K562 (cell line): ENCODE data around the gene PPTC7. TPM values are rescaled to one million over a fixed set of nuclear protein-coding genes. Genes with fewer than 3 reads are reported as not detected.

ENCODE experiments used
- ATAC-seq: fragments of 200-7000 bp; cut with Tn5 transposase; 3 replicates; pipeline ENCODE4 v1.9.1; 2020; ENCODE audit warnings: moderate library complexity
- BruUV-seq: library from RNA; stranded (reverse); fragments of 400-500 nt; replicated peaks from 2 replicates; lab custom pipeline; 2021; lab: Mats Ljungman, UMichigan
- CTCF ChIA-PET: fragments of 300-600 bp; formaldehyde crosslinking; extraction: SDS; loops from one replicate; lab custom pipeline; 2021; ENCODE audit warnings: low intra/inter-chr PET ratio; lab: Yijun Ruan, JAX
- POLR2A ChIA-PET: fragments of 300-600, 350-650 bp; sonication (Branson Sonifier 250); formaldehyde crosslinking; extraction: SDS; loops from one replicate; lab custom pipeline; 2021; ENCODE audit warnings: antibody characterized with exemption, inconsistent platforms; lab: Yijun Ruan, JAX
- DNase-seq, 4 experiments: peaks; one replicate each; pipeline versions ENCODE4 v3.0.0 to v3.0.0-alpha.2; 2011 to 2018; ENCODE audit warnings: low spot score in 3 of 4, mixed read lengths in 3 of 4; ENCODE audit errors: extremely low read depth in 1 of 4
- FAIRE-seq: peaks from 2 replicates; lab custom pipeline; 2011; peaks lifted over from hg19 to GRCh38; lab: Jason Lieb, UNC
- H2AFZ ChIP-seq: 2 replicates; pipeline ENCODE4 v1.6.0; 2011; ENCODE audit warnings: low read depth, low read length, control low read depth, inconsistent platforms
- H3K27ac ChIP-seq: fragments of 200-600 bp; 3 replicates; pipeline ENCODE4 v1.8.0; 2011; ENCODE audit warnings: low read depth, mild to moderate bottlenecking, control low read depth, inconsistent platforms, low read length, moderate library complexity, mixed read lengths; ENCODE audit errors: extremely low read depth
- H3K27me3 ChIP-seq, 2 experiments: fragments of 300-600 bp in 1 of 2; 2 replicates in 1 of 2; 3 replicates in 1 of 2; pipeline versions ENCODE4 v1.6.0 to v1.8.0; 2011; ENCODE audit warnings: inconsistent platforms in 2 of 2, low read length in 2 of 2, mild to moderate bottlenecking in 1 of 2, mixed read lengths in 1 of 2, moderate library complexity in 1 of 2; ENCODE audit not compliant: control insufficient read depth in 2 of 2, insufficient read depth in 2 of 2
- H3K36me3 ChIP-seq: fragments of 300-600 bp; 3 replicates; pipeline ENCODE4 v1.8.0; 2011; ENCODE audit warnings: mild to moderate bottlenecking, low read length, inconsistent platforms; ENCODE audit not compliant: control insufficient read depth, insufficient read depth
- H3K4me1 ChIP-seq, 2 experiments: fragments of 200-600 bp in 1 of 2; replicated peaks in 1 of 2; 2 replicates in 1 of 2; 3 replicates in 1 of 2; pipeline versions ENCODE4 v1.5.1 to v1.8.0; 2011; ENCODE audit warnings: inconsistent platforms in 2 of 2, low read length in 2 of 2, mild to moderate bottlenecking in 1 of 2, mixed read lengths in 1 of 2, moderate library complexity in 1 of 2; ENCODE audit not compliant: control insufficient read depth in 2 of 2, insufficient read depth in 2 of 2
- H3K4me2 ChIP-seq: 2 replicates; pipeline ENCODE4 v1.6.1; 2011; ENCODE audit warnings: low read length, control low read depth, inconsistent platforms, mixed read lengths; ENCODE audit not compliant: insufficient read depth
- H3K4me3 ChIP-seq: fragments of 200-600 bp; sonication (generic), shearing (Covaris generic); 2 replicates; pipeline ENCODE4 v1.5.1; 2016; ENCODE audit warnings: control low read depth, inconsistent platforms
- H3K79me2 ChIP-seq: fragments of 200-600 bp; 3 replicates; pipeline ENCODE4 v1.8.0; 2011; ENCODE audit warnings: low read length, inconsistent platforms; ENCODE audit not compliant: control insufficient read depth, insufficient read depth
- H3K9ac ChIP-seq, 2 experiments: 2 replicates each; pipeline versions ENCODE4 v1.6.0 to v1.6.1; 2011; ENCODE audit warnings: low read depth in 2 of 2, low read length in 2 of 2, control low read depth in 1 of 2, inconsistent platforms in 1 of 2, mild to moderate bottlenecking in 1 of 2, mixed read lengths in 1 of 2; ENCODE audit not compliant: insufficient read depth in 1 of 2
- H3K9me1 ChIP-seq: one replicate; pipeline ENCODE4 v1.6.0; 2011; ENCODE audit warnings: inconsistent platforms, mild to moderate bottlenecking, low read length, moderate library complexity; ENCODE audit not compliant: control insufficient read depth, insufficient read depth
- H3K9me3 ChIP-seq: replicated peaks from 2 replicates; pipeline ENCODE4 v1.5.1; 2011; ENCODE audit warnings: low read depth, low read length, inconsistent platforms; ENCODE audit not compliant: control insufficient read depth, insufficient read depth
- H4K20me1 ChIP-seq: replicated peaks from 2 replicates; pipeline ENCODE4 v1.6.1; 2011; ENCODE audit warnings: low read length, inconsistent platforms, mixed read lengths; ENCODE audit not compliant: control insufficient read depth, insufficient read depth
- FOXK2 ChIP-seq, 2 experiments: fragments of 450-650 bp; IDR thresholded peaks in 1 of 2; conservative IDR thresholded peaks in 1 of 2; 2 replicates each; pipeline ENCODE4 v1.6.1; 2016; ENCODE audit warnings: low read depth in 2 of 2, mild to moderate bottlenecking in 1 of 2
- GATAD2B ChIP-seq: fragments of 450-650 bp; IDR thresholded peaks from 2 replicates; pipeline ENCODE4 v1.6.1; 2017; ENCODE audit warnings: mild to moderate bottlenecking, borderline replicate concordance
- HNRNPL ChIP-seq: fragments of 200-400 bp; formaldehyde crosslinking; IDR thresholded peaks from 2 replicates; pipeline ENCODE4 v1.6.1; 2017; ENCODE audit warnings: low read depth, mild to moderate bottlenecking, low read length
- ILF3 ChIP-seq: fragments of 450-650 bp; IDR thresholded peaks from 2 replicates; pipeline ENCODE4 v1.6.1; 2018; ENCODE audit warnings: antibody characterized with exemption, mild to moderate bottlenecking, moderate library complexity, borderline replicate concordance
- MTA3 ChIP-seq: fragments of 450-650 bp; formaldehyde crosslinking; IDR thresholded peaks from 2 replicates; pipeline ENCODE4 v1.6.1; 2017; ENCODE audit warnings: mild to moderate bottlenecking, borderline replicate concordance
- NBN ChIP-seq: fragments of 450-650 bp; IDR thresholded peaks from 2 replicates; pipeline ENCODE4 v1.6.1; 2016; ENCODE audit warnings: low read depth, mild to moderate bottlenecking
- NUFIP1 ChIP-seq: fragments of 450-650 bp; IDR thresholded peaks from 2 replicates; pipeline ENCODE4 v1.6.1; 2018; ENCODE audit not compliant: partially characterized antibody
- SRF ChIP-seq, 2 experiments: fragments of 250-450, 450-650 bp in 1 of 2; sonication (Bioruptor Pico) in 1 of 2; sonication (generic) in 1 of 2; formaldehyde crosslinking; IDR thresholded peaks; 2 replicates each; pipeline versions ENCODE4 v1.5.0 to v1.5.1; 2020 to 2022; ENCODE audit warnings: mild to moderate bottlenecking in 1 of 2, missing genetic modification reagents in 1 of 2
- TCFL5 ChIP-seq: fragments of 250-450 bp; sonication (Bioruptor Pico); conservative IDR thresholded peaks from 2 replicates; pipeline ENCODE4 v1.6.1; 2021; ENCODE audit warnings: mild to moderate bottlenecking, moderate library complexity, matching md5 sums
- TRIM28 ChIP-seq: fragments of 450-650 bp; IDR thresholded peaks from 2 replicates; pipeline ENCODE4 v1.6.1; 2017
- ZNF41 ChIP-seq: fragments of 250-450 bp; sonication (Bioruptor Pico); conservative IDR thresholded peaks from 2 replicates; pipeline ENCODE4 v1.4.0; 2020; ENCODE audit warnings: mild to moderate bottlenecking
- ZNF561 ChIP-seq: fragments of 450-650 bp; formaldehyde crosslinking; conservative IDR thresholded peaks from 2 replicates; pipeline ENCODE4 v1.4.0; 2020; ENCODE audit warnings: mild to moderate bottlenecking, moderate library complexity
- ZNF695 ChIP-seq: fragments of 450-650 bp; formaldehyde crosslinking; IDR thresholded peaks from 2 replicates; pipeline ENCODE4 v1.4.0; 2020; ENCODE audit warnings: mild to moderate bottlenecking, moderate library complexity
- ZNF764 ChIP-seq: fragments of 250-450 bp; sonication (Bioruptor Pico); IDR thresholded peaks from 2 replicates; pipeline ENCODE4 v1.4.0; 2020; ENCODE audit warnings: low read depth, mild to moderate bottlenecking, moderate library complexity
- WGBS: fragments of 100-300 bp; shearing (Covaris generic); methylation state at CpG from one replicate; pipeline ENCODE4 v1.1.6; 2016; ENCODE audit warnings: low coverage, mixed read lengths; ENCODE audit not compliant: insufficient coverage; ENCODE audit errors: missing lambda C conversion rate; 5-methylcytosine and 5-hydroxymethylcytosine counted together
- in situ Hi-C: fragments of 300-500 bp; cut with MboI; formaldehyde crosslinking; loops from 4 replicates; pipeline ENCODE4 v1.15.0; 2018; ENCODE audit warnings: inconsistent platforms, mixed read lengths
- intact Hi-C: fragments of 100-400 bp; cut with micrococcal nuclease; formaldehyde crosslinking; loops from 2 replicates; pipeline ENCODE4 v1.14.2; 2022
- polyA plus RNA-seq, 8 experiments: library from polyadenylated mRNA; depleted of rRNA in 4 of 8; stranded (reverse) in 5 of 8; unstranded in 3 of 8; fragments of >200 nt; fragmentation: Nextera tagmentation in 2 of 8; fragmentation: Illumina TruSeq in 1 of 8; extraction: Ambion mirVana in 2 of 8; extraction: Trizol in 1 of 8; gene quantifications; 2 replicates each; pipeline versions ENCODE4 v1.2.1 to v1.2.3, GENCODE V29; 2011 to 2014; ENCODE audit warnings: inconsistent platforms in 1 of 8, missing spikeins in 1 of 8
- total RNA-seq, 7 experiments: library from RNA; depleted of rRNA in 6 of 7; stranded (reverse); fragments of >200 nt in 6 of 7; fragmentation: Illumina TruSeq in 2 of 7; extraction: Trizol in 2 of 7; gene quantifications; 2 replicates each; pipeline versions ENCODE4 v1.2.1 to v1.2.3, GENCODE V29; 2011 to 2021; ENCODE audit warnings: low replicate concordance in 1 of 7
- TF ChIP-seq, protein P1 (sequence below): fragments of 250-450 bp; sonication (Bioruptor Pico); IDR thresholded peaks from 2 replicates; pipeline ENCODE4 v1.4.0; 2020; ENCODE audit warnings: mild to moderate bottlenecking
- TF ChIP-seq, protein P2 (sequence below), 3 experiments: IDR thresholded peaks in 2 of 3; conservative IDR thresholded peaks in 1 of 3; 2 replicates each; pipeline ENCODE4 v1.5.1; 2011 to 2012; ENCODE audit warnings: low read length in 3 of 3, mild to moderate bottlenecking in 3 of 3, control low read depth in 2 of 3, improper control_type of control experiment in 1 of 3, inconsistent platforms in 1 of 3, low read depth in 1 of 3, mixed read lengths in 1 of 3, moderate library complexity in 1 of 3; ENCODE audit not compliant: insufficient read depth in 2 of 3

Gene PPTC7
- total and polyA plus RNA-seq, 9 of the 15 experiments (the other 6 are each of a cell fraction or from before 2014, with no cell fraction given), result 2.6 to 23.1 (median 11.9) TPM

DNA sequence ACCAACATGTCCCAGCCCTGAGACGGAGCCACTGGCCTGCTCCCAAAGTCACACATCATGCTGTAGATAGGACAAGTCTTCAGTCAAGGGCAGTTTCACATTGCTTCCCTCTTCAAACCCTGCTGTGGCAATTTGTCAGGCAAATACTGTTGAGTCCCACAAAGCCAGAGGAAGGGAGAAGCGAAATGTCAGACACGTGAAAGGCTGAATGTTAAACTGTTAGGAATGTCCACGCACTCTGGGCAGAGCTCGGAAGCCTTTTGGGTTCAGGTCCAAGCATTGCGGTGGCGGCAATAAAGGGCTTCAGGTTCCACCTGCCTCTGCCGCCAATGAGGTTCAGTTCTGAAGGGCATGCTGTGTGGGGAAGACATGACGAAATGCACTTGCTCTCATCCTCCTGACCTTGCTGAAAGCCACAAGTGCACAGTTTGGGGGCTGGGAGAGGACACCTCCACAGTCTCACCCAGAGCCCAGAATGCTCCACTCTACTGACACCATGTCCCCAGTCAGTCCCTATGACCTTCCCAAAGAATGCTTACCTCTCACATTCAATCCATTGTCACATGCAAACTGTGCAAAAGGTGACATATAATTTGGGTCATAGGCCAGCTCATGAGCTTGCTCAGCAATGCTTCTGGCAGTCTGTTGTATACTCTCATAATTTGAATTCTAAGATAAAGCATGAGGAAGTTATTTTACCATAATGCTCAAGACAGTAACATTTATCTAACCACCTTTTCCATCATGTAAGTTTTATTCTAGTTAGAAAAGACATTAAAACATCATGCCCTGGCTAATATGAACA lies 45.3 kb downstream of the PPTC7 start:
- intact Hi-C loops, result no loop called here
- no peak for FAIRE-seq

More for the DNA sequence above, 45.3 kb downstream of the PPTC7 start:
- H3K4me3 ChIP-seq, result no peak overlapping the region
- BruUV-seq, result no TSS peak
- no peak for DNase-seq
- CTCF ChIA-PET, result no interaction called here
- POLR2A ChIA-PET, result interaction anchor here (0.6 to 1.0 kb wide), 3 partner anchors 9 to 61 kb away, joined by 3 read pairs; no protein-coding TSS in a partner anchor
- no peak overlapping the region for H3K9ac ChIP-seq
- no peaks in the 10 kb centered on the region; the same call in 1 of the 3 replicates for H3K79me2 ChIP-seq
- TF ChIP-seq ZNF561 (CRISPR knock-in tag) (no peak), SRF (CRISPR knock-in tag; IDR thresholded peaks at IDR 0.05) (no peak), ILF3 (no peak), NUFIP1 (no peak), NBN (no peak), MTA3 (no peak), FOXK2 (conservative IDR thresholded peaks at IDR 0.05 in 1 of 2, IDR thresholded peaks at IDR 0.05 in 1 of 2; ENCODE audit: low read depth in 2 of 2) (no peak), HNRNPL (no peak), ZNF764 (no peak), ZNF695 (CRISPR knock-in tag) (no peak), GATAD2B (no peak), TCFL5 (CRISPR knock-in tag) (no peak), TRIM28 (no peak), ZNF41 (CRISPR knock-in tag) (no peak)
- TF ChIP-seq, protein P1, sequence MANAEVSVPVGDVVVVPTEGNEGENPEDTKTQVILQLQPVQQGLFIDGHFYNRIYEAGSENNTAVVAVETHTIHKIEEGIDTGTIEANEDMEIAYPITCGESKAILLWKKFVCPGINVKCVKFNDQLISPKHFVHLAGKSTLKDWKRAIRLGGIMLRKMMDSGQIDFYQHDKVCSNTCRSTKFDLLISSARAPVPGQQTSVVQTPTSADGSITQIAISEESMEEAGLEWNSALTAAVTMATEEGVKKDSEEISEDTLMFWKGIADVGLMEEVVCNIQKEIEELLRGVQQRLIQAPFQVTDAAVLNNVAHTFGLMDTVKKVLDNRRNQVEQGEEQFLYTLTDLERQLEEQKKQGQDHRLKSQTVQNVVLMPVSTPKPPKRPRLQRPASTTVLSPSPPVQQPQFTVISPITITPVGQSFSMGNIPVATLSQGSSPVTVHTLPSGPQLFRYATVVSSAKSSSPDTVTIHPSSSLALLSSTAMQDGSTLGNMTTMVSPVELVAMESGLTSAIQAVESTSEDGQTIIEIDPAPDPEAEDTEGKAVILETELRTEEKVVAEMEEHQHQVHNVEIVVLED (CRISPR knock-in tag), result no peak
- TF ChIP-seq, protein P2, sequence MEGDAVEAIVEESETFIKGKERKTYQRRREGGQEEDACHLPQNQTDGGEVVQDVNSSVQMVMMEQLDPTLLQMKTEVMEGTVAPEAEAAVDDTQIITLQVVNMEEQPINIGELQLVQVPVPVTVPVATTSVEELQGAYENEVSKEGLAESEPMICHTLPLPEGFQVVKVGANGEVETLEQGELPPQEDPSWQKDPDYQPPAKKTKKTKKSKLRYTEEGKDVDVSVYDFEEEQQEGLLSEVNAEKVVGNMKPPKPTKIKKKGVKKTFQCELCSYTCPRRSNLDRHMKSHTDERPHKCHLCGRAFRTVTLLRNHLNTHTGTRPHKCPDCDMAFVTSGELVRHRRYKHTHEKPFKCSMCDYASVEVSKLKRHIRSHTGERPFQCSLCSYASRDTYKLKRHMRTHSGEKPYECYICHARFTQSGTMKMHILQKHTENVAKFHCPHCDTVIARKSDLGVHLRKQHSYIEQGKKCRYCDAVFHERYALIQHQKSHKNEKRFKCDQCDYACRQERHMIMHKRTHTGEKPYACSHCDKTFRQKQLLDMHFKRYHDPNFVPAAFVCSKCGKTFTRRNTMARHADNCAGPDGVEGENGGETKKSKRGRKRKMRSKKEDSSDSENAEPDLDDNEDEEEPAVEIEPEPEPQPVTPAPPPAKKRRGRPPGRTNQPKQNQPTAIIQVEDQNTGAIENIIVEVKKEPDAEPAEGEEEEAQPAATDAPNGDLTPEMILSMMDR (IDR thresholded peaks at IDR 0.05 in 2 of 3, conservative IDR thresholded peaks at IDR 0.05 in 1 of 3; ENCODE audit: insufficient read depth in 2 of 3, low read depth in 1 of 3, low read length in 3 of 3), result no peak
- ATAC-seq, result no peak
- no peaks in the 10 kb centered on the region for H4K20me1 ChIP-seq
- peaks cover 77% of the 10 kb centered on the region for H3K36me3 ChIP-seq
- H2AFZ ChIP-seq, result no peak overlapping the region
- no peak overlapping the region; the same call in 2 of the 3 replicates for H3K27ac ChIP-seq
- in situ Hi-C loops, result no loop called here
- H3K27me3 ChIP-seq, result no peaks in the 10 kb centered on the region
- no peaks in the 10 kb centered on the region for H3K9me3 ChIP-seq
- H3K4me1 ChIP-seq, result peaks cover 0 to 2% of the 10 kb centered on the region in 2 experiments; a peak in 1 of 5 replicates
- WGBS, result 94% methylated on average over 8 of the region's 9 CpGs
- no peaks in the 10 kb centered on the region for H3K9me1 ChIP-seq
- H3K4me2 ChIP-seq, result no peak overlapping the region
